Measurements from ENCODE around the gene RBPJL.

RBPJL gene

DNA sequence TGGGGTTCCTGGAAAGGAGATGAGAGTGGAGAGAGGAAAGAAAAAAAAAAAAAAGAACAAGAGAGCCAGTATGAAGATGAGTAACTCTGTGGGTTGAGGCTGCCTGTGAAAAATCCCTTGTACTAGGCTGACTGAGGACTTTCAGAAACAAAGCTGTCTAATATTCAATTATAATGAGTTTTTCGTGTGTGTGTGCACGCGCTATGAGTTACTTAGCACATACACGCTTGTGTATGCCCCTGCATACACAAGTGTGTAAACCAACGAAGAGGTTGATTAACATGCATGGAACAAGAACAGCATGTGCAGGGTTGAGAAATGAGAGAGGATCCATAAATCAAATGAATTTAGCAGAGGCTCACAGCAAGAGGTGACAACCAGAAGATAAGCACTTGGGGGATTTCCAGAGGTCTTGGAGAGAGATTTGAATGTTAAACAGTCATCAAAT, 4.8 kb upstream of the RBPJL start:
- no peaks in the 10 kb centered on the region for H3K4me1 Mint-ChIP-seq
- H3K4me3 Mint-ChIP-seq = no peak overlapping the region
- peaks cover 27% of the 10 kb centered on the region for H3K27me3 Mint-ChIP-seq
- H3K9me3 Mint-ChIP-seq = no peaks in the 10 kb centered on the region
- H3K36me3 Mint-ChIP-seq = no peaks in the 10 kb centered on the region
- no peak for ATAC-seq (ENCODE audit: low read depth)
- H3K27ac Mint-ChIP-seq = no peak overlapping the region
- DNase-seq (ENCODE audit: low spot score in 2 of 2) = no peak

DNA sequence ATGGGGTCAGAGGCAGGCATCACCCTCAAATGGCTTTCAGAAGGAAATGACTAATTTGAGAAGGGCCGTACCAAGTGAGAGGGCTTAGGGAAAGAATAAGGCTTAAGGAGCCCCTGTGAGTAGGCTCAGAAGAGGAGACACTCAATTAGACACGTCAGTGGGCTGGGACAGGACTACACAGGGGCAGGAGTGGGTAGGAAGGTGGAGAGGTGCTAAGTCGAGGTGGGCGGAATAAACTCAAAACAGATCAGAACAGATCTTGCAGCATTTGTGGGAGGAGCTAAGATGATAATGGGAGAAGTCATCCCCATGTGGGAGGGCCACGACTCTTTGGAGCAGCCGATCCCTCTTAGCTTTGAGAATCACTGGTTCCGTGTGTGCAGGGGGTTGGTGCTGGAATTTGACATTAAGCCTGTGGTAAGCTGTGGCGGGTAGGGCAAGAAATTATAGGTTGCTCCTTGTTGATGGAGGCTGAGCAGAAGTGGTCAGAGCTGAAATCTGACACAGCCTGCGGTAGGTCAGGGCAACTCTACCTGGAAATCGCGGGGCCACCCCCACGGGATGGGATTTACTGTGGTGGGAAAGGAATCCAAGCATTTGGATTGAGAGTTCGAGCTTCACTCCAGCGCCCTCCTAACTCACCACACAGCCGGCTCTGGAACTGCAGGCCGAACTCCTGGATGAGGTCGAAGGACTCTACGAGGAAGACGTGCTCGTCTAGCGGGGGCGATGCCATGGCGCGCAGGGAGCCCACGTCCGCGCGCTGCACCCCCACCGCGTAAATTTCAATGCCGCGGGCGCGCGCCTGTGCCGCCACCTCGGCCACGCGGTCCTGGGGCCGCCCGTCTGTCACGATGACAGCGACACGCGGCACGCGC, 2.8 kb upstream of the RBPJL start:
- no peak for DNase-seq (ENCODE audit: low spot score in 2 of 2)
- no peaks in the 10 kb centered on the region for H3K4me1 Mint-ChIP-seq
- no peaks in the 10 kb centered on the region for H3K9me3 Mint-ChIP-seq
- H3K4me3 Mint-ChIP-seq = no peak overlapping the region
- H3K27me3 Mint-ChIP-seq = peaks cover 26% of the 10 kb centered on the region
- ATAC-seq (ENCODE audit: low read depth) = no peak
- no peak overlapping the region for H3K27ac Mint-ChIP-seq
- no peaks in the 10 kb centered on the region for H3K36me3 Mint-ChIP-seq

DNA sequence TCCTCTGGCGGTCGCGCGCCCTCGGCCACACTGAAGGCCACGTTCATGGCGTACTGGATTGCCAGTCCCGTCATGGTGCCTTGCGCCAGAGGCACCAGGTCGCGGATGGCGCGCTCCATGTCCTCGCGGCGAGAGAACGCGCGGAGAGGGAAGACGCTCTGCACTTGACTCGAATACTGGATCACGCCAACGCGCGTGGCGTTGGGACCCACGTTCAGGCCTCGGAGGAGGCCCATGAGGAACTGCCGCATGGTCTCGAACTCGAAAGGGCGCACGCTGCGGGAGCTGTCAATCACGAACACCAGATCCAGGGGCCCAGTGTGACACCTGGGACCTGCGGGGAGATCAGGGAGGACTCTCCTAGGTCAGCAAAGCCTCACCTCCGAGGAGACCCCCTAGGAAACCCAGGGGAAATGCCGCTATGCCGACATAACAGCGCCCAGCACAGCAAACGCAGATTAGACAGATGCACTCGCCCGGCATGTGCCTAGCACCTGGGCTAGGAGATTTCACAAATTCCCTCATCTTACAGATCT, 2.1 kb upstream of the RBPJL start:
- H3K4me3 Mint-ChIP-seq = no peak overlapping the region
- DNase-seq (ENCODE audit: low spot score in 2 of 2) = no peak

DNA sequence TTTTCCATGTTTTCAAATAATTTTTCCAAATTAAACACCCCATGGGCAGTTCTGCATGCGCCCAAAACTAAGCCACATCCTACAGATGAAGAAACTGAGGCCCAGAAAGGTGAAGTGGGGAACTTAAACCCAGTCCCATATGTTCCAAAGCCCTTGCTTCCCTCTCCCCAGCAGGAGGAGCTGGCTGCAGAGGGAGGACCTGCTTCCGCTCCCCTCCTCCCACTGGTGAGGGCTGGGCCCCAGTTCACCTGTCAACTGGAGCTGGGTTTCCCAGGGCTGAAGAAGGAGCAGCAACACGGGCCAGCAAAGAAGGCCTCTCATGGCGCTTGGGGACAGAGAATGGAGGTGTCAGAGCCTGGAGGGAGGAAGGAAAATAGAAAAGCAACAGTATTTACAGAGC, 1.4 kb upstream of the RBPJL start:
- H3K9me3 Mint-ChIP-seq = no peaks in the 10 kb centered on the region
- no peak overlapping the region for H3K27ac Mint-ChIP-seq
- H3K27me3 Mint-ChIP-seq = peaks cover 32% of the 10 kb centered on the region
- H3K4me1 Mint-ChIP-seq = no peaks in the 10 kb centered on the region
- DNase-seq (ENCODE audit: low spot score in 2 of 2) = no peak
- no peak overlapping the region for H3K4me3 Mint-ChIP-seq
- no peak for ATAC-seq (ENCODE audit: low read depth)
- no peaks in the 10 kb centered on the region for H3K36me3 Mint-ChIP-seq

More for the DNA sequence above, 2.1 kb upstream of the RBPJL start:
- Mint-ChIP-seq H3K4me1 (no peaks in the 10 kb centered on the region), H3K27ac (no peak overlapping the region), H3K27me3 (peaks cover 27% of the 10 kb centered on the region), H3K36me3 (no peaks in the 10 kb centered on the region), H3K9me3 (no peaks in the 10 kb centered on the region)
- no peak for ATAC-seq (ENCODE audit: low read depth)

DNA sequence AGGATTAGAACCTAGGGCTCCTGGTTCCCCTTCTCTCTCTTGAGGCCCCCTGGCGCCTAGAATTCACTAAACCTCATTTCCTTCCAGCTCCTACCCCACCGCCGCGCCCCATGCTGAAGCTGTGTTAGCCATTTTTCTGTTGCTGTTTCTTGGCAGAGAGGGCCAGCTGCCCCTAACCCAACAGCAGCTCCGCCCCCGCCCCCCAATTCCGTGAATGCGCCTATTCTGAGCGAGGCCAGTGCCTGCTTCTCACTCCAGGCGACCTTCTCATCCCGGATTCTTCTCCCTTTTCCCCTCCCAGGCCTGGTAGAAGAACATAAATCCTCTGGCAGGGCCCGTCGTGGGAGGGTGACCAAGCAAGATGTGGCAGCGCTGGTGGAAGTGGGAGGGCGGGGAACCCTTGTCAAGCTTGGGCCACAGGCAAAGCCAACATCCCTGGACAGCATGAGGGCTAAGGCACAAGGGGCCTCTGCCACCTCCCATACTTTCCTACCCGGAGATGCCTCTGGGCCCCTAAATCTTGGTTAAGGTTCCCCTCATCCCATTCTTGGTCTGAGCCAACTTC, 518 bp downstream of the RBPJL start:
- no peak overlapping the region for H3K4me3 Mint-ChIP-seq
- DNase-seq (ENCODE audit: low spot score in 2 of 2) (no peak), ATAC-seq (ENCODE audit: low read depth) (no peak)
- peaks cover 40% of the 10 kb centered on the region for H3K27me3 Mint-ChIP-seq
- no peaks in the 10 kb centered on the region for H3K9me3 Mint-ChIP-seq
- H3K4me1 Mint-ChIP-seq = peaks cover 3% of the 10 kb centered on the region
- H3K27ac Mint-ChIP-seq = no peak overlapping the region
- H3K36me3 Mint-ChIP-seq = no peaks in the 10 kb centered on the region

DNA sequence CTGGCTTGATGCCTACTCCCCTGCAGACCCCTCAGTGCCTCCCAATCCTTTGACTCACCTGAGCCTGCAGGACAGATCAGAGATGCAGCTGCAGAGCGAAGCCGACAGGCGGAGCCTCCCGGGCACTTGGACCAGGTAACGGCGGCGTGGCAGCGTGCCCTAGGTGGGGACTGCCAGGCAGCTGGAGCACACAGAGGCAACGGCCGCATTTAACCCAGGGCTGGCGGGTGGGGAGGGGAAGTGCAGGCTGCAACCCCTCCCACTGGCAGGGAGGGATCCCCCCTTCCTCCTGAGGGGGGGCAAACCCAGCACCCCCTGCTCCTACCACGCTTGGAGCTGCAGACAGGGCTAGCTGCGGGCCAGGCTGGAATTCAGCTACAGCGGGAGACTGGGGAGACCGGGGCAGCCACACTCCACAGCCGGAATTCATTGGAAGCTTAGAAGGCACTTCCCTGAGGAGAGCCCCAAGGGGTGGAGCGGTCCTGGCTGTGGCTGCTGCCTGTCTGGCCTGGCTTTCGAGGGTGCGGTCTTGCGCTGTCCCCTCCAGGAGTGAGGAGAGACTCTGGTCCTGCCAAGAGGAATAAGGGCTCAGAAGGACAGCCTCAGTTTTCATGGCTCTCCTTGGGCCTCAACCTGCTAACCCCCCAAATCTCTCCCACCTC, 1.6 kb downstream of the RBPJL start, which contains the start of gene MATN4:
Gene MATN4, minus strand, starts transcription at position 183 of the 662 bp plus-strand sequence. CDS start 2,717 bp downstream, outside the sequence.
- Mint-ChIP-seq H3K27ac (no peak within 1 kb of the TSS), H3K4me1 (peaks cover 3% of the 10 kb centered on the region), H3K4me3 (no peak within 1 kb of the TSS), H3K36me3 (no peaks in the 10 kb centered on the region), H3K9me3 (no peaks in the 10 kb centered on the region), H3K27me3 (peaks cover 42% of the 10 kb centered on the region)
- ATAC-seq (ENCODE audit: low read depth) (no peak), DNase-seq (ENCODE audit: low spot score in 2 of 2) (no peak)

DNA sequence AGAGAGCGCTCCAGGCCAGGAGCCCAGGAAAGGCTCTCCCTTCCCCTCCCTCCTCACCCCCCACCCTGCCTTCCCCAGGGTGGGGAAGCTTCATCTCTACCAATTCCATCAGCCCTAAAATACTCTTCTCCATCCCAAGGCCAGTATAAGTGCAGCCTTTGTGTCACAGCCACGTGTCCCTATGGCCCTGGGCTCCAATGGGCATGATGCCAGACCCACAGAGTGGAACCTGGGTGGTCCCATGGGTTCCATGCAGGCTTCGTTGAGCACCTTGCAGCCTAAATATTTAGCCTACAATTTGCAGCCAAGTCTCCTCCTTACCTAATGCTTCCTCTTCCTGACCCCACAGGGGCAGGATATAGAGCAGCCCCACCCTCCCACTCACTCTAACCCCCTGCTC, 2.4 kb downstream of the RBPJL start:
- H3K27ac Mint-ChIP-seq = no peak overlapping the region
- peaks cover 44% of the 10 kb centered on the region for H3K27me3 Mint-ChIP-seq

DNA sequence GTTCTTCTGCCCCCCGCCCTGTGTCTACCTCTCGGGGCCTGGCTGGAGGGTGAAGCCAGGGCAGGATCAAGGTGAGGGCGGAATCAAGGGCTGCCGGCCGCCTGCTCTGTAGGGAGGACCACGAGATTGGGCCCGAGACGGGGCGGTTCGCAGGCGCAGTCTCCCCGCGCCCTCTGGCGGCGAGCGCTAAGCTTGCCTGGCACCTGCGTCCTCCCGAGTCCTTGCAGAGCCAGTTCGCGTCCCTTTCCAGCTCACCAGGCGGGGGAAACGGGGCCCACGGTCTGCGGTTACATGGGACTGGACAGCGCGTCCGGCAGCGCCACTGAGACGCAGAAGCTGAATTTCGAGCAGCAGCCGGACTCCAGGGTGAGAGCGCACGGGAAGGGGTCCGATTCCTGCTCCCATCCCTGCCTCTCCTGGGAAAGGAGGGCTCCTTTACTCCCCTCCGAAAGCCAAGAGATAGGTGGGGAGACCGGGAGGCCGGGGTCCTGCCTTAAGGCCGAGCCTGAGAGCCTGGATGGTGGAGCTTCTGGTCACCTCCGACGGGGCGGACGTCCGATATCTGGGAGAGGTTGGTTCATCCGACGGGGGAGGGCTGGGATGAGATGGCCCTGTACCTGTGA, 5.1 kb downstream of the RBPJL start:
- Mint-ChIP-seq H3K4me3 (no peak overlapping the region), H3K27me3 (peaks cover 49% of the 10 kb centered on the region), H3K9me3 (no peaks in the 10 kb centered on the region), H3K27ac (no peak overlapping the region), H3K4me1 (peaks cover 3% of the 10 kb centered on the region), H3K36me3 (no peaks in the 10 kb centered on the region)
- DNase-seq (ENCODE audit: low spot score in 2 of 2) (peak; percentile 55 to 71), ATAC-seq (ENCODE audit: low read depth) (peak; percentile 86)

More for the DNA sequence above, 2.4 kb downstream of the RBPJL start:
- no peak overlapping the region for H3K4me3 Mint-ChIP-seq
- H3K9me3 Mint-ChIP-seq = no peaks in the 10 kb centered on the region
- peaks cover 3% of the 10 kb centered on the region for H3K4me1 Mint-ChIP-seq
- DNase-seq (ENCODE audit: low spot score in 2 of 2) = no peak
- ATAC-seq (ENCODE audit: low read depth) = no peak
- no peaks in the 10 kb centered on the region for H3K36me3 Mint-ChIP-seq

DNA sequence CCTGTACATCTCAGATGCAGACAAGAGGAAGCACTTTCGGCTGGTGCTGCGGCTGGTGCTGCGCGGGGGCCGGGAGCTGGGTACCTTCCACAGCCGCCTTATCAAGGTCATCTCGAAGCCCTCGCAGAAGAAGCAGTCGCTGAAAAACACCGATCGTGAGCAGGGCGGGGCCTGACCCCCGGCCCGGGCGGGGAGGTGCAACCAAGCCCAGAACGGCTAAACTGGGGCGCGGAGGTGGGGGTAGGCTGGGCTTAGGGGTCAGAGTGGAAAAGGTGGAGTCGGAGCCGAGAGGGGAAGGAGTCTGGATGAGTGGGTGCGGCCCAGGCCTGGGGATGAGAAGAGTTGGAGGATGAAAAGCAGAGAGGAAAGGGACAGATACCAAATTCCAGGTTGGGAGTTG, 5.6 kb downstream of the RBPJL start:
- H3K4me3 Mint-ChIP-seq = no peak overlapping the region
- H3K27me3 Mint-ChIP-seq = peaks cover 52% of the 10 kb centered on the region
- no peaks in the 10 kb centered on the region for H3K9me3 Mint-ChIP-seq
- H3K27ac Mint-ChIP-seq = no peak overlapping the region
- DNase-seq (ENCODE audit: low spot score in 2 of 2) (no peak), ATAC-seq (ENCODE audit: low read depth) (no peak)
- H3K4me1 Mint-ChIP-seq = peaks cover 6% of the 10 kb centered on the region
- H3K36me3 Mint-ChIP-seq = no peaks in the 10 kb centered on the region

DNA sequence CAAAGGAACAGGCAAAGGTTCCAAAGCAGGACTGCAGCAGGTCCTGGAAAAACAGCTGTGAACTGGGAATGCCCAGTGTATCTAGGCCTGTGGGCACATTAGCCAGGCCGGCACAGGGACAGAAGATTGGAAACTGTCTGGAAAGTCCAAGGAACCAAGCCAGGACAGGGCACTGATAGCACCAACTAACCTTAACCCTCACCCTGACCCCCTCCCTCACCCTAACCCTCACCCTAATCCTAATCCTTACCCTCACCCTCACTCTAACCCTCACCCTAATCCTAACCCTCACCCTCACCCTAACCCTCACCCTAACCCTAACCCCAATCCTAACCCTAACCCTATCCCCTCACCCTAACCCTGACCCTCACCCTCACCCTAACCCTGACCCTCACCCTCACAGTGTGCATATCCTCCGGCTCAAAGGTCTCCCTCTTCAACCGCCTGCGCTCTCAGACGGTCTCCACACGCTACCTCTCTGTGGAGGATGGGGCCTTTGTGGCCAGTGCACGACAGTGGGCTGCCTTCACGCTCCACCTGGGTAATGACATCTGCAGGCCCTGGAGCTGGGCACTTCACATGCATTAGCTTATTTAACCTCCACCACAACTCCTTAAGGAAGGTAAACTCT, 6.5 kb downstream of the RBPJL start:
- no peak overlapping the region for H3K27ac Mint-ChIP-seq
- H3K4me3 Mint-ChIP-seq = no peak overlapping the region
- no peak for ATAC-seq (ENCODE audit: low read depth)
- H3K27me3 Mint-ChIP-seq = peaks cover 49% of the 10 kb centered on the region
- no peaks in the 10 kb centered on the region for H3K36me3 Mint-ChIP-seq
- peaks cover 6% of the 10 kb centered on the region for H3K4me1 Mint-ChIP-seq
- DNase-seq (ENCODE audit: low spot score in 2 of 2) = no peak
- no peaks in the 10 kb centered on the region for H3K9me3 Mint-ChIP-seq

DNA sequence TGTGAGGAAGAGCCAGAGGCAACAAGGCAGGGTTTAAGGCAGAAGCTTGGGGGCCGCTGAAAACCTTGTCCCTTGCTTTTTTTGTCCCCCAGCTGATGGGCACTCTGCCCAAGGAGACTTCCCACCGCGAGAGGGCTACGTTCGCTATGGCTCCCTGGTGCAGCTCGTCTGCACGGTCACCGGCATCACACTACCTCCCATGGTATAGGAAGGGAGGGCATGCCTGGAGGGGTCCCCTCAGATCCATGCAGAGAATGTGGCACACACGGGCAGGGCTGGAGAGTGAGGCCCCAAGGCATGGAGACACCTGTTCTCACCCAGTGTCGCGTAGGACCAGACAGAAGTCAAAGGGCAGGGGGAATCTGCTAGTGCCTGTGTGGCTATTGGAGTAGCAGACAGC, 7.3 kb downstream of the RBPJL start:
- H3K9me3 Mint-ChIP-seq = no peaks in the 10 kb centered on the region
- H3K4me1 Mint-ChIP-seq = peaks cover 8% of the 10 kb centered on the region
- no peak overlapping the region for H3K27ac Mint-ChIP-seq
- DNase-seq (ENCODE audit: low spot score in 2 of 2) (no peak), ATAC-seq (ENCODE audit: low read depth) (no peak)
- no peak overlapping the region for H3K4me3 Mint-ChIP-seq
- H3K36me3 Mint-ChIP-seq = no peaks in the 10 kb centered on the region
- H3K27me3 Mint-ChIP-seq = peaks cover 49% of the 10 kb centered on the region

DNA sequence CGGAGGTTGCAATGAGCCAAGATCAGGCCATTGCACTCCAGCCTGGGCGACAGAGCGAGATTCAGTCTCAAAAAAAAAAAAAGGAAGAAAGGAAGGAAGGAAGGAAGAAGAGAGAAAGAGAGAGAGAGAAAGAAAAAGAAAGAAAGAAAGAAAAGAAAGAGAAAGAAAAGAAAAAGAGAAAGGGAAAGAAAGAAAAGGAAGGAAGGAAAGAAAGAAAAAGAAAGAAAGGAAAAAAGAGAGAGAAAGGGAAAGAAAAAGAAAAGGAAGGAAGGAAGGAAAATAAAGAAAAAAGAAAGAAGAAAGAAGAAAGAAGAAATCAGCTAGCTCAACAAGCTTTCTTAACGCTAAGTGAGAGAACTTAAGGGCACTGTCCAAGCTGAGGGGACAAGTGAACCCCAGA, 9.0 kb downstream of the RBPJL start:
- H3K36me3 Mint-ChIP-seq = no peaks in the 10 kb centered on the region
- H3K4me3 Mint-ChIP-seq = no peak overlapping the region
- ATAC-seq (ENCODE audit: low read depth) (no peak), DNase-seq (ENCODE audit: low spot score in 2 of 2) (no peak)
- no peaks in the 10 kb centered on the region for H3K9me3 Mint-ChIP-seq
- H3K27me3 Mint-ChIP-seq = peaks cover 36% of the 10 kb centered on the region
- H3K27ac Mint-ChIP-seq = no peak overlapping the region
- H3K4me1 Mint-ChIP-seq = peaks cover 13% of the 10 kb centered on the region
